ENCODE results near the gene LCNL1.

- TF ChIP-seq LARP7 (IDR thresholded peaks at IDR 0.05) = no peak
- no peak for TF ChIP-seq MYC (IDR thresholded peaks at IDR 0.05; ENCODE audit: insufficient read depth, insufficient read length, insufficient replicate concordance, low read length, severe bottlenecking)
- TF ChIP-seq RAD21 (IDR thresholded peaks at IDR 0.05; ENCODE audit: insufficient read depth, low read depth, low read length) = no peak
- no peak for TF ChIP-seq SMARCA5 (IDR thresholded peaks at IDR 0.05)
- TF ChIP-seq TCF7 (IDR thresholded peaks at IDR 0.05; ENCODE audit: borderline replicate concordance) = no peak
- no peak for TF ChIP-seq TARDBP (IDR thresholded peaks at IDR 0.05; ENCODE audit: borderline replicate concordance)
- TF ChIP-seq CTCF (IDR thresholded peaks at IDR 0.05 in 2 of 3, conservative IDR thresholded peaks at IDR 0.05 in 1 of 3; ENCODE audit: control insufficient read depth in 2 of 3, extremely low read depth in 1 of 3, insufficient read depth in 1 of 3, low read depth in 3 of 3, low read length in 3 of 3) = no peak
- TF ChIP-seq ZBTB33 (IDR thresholded peaks at IDR 0.05) = no peak
- TF ChIP-seq E2F4 (IDR thresholded peaks at IDR 0.05; ENCODE audit: low read depth, low read length) = no peak
- no peak for TF ChIP-seq SRF (IDR thresholded peaks at IDR 0.05; ENCODE audit: low read depth in 2 of 2, low read length in 2 of 2)
Measured at GRCh38 chr9:137011156-137011555, 28.4 kb downstream of the LCNL1 start.
